Gastroesophageal sphincter (tissue), 4 donors: Measurements from ENCODE around the gene P3H3. TPM values are rescaled to one million over a fixed set of nuclear protein-coding genes. Genes with fewer than 3 reads are reported as not detected.
A peak's percentile ranks its signal among the peaks of the same experiment; 100 is the strongest.

Source experiments
- ATAC-seq: fragments of 150-250 bp; one replicate; pipeline ENCODE4 v1.9.1; 2016; ENCODE audit warnings: mild to moderate bottlenecking, moderate library complexity
- H3K27ac ChIP-seq, 4 donors: fragments of 200-600 bp; sonication (generic) in 3 of 4; 1 replicate in 3 of 4; 2 replicates in 1 of 4; pipeline ENCODE4 v1.5.1; 2016 to 2019
- H3K27me3 ChIP-seq: fragments of 200-600 bp; sonication (generic); one replicate; pipeline ENCODE4 v1.5.1; 2019
- H3K36me3 ChIP-seq, 2 donors: fragments of 200-600 bp; sonication (generic); one replicate each; pipeline ENCODE4 v1.5.1; 2019; ENCODE audit warnings: control low read depth in 1 of 2
- H3K4me1 ChIP-seq, 3 donors: fragments of 200-600 bp; sonication (generic); 1 replicate in 2 of 3; 2 replicates in 1 of 3; pipeline ENCODE4 v1.5.1; 2016 to 2019; ENCODE audit warnings: control low read depth in 2 of 3
- H3K4me3 ChIP-seq, 2 donors: fragments of 200-600 bp; sonication (generic); one replicate each; pipeline ENCODE4 v1.5.1; 2019; ENCODE audit warnings: mild to moderate bottlenecking in 1 of 2, moderate library complexity in 1 of 2
- H3K9me3 ChIP-seq, 3 donors: fragments of 200-600 bp; sonication (generic); one replicate each; pipeline ENCODE4 v1.5.1; 2017 to 2019; ENCODE audit warnings: control low read depth in 2 of 3
- EP300 ChIP-seq: sonication (generic); formaldehyde crosslinking; IDR thresholded peaks from one replicate; pipeline ENCODE4 v1.6.1; 2017; ENCODE audit warnings: antibody characterized with exemption, mild to moderate bottlenecking
- POLR2A ChIP-seq, 2 donors: fragments of 450-650 bp; IDR thresholded peaks; one replicate each; pipeline ENCODE4 v1.6.1; 2017; ENCODE audit warnings: antibody characterized with exemption in 2 of 2, mild to moderate bottlenecking in 2 of 2, moderate library complexity in 1 of 2
- POLR2AphosphoS5 ChIP-seq: sonication (generic); formaldehyde crosslinking; IDR thresholded peaks from one replicate; pipeline ENCODE4 v1.6.1; 2017; ENCODE audit warnings: antibody characterized with exemption
- WGBS, 2 donors: methylation state at CpG; one replicate each; pipeline ENCODE4 v1.1.5; 2018; ENCODE audit warnings: low coverage in 1 of 2; 5-methylcytosine and 5-hydroxymethylcytosine counted together
- total RNA-seq, 4 donors: library from RNA; depleted of rRNA; stranded (reverse); fragments of >200 nt; gene quantifications; one replicate each; pipeline ENCODE4 v1.1.0, GENCODE V29; 2016
- TF ChIP-seq, protein P1 (sequence below), 4 experiments: fragments of 200-600 bp in 2 of 4; fragments of 450-650 bp in 2 of 4; sonication (generic) in 1 of 4; IDR thresholded peaks; one replicate each; pipeline ENCODE4 v1.5.1; 2017 to 2019; ENCODE audit warnings: antibody characterized with exemption in 4 of 4, mild to moderate bottlenecking in 2 of 4, moderate library complexity in 2 of 4

P3H3 gene
- total RNA-seq, 4 donors from 2014 or later: 17.3 to 28.3 (median 23.0) TPM

DNA sequence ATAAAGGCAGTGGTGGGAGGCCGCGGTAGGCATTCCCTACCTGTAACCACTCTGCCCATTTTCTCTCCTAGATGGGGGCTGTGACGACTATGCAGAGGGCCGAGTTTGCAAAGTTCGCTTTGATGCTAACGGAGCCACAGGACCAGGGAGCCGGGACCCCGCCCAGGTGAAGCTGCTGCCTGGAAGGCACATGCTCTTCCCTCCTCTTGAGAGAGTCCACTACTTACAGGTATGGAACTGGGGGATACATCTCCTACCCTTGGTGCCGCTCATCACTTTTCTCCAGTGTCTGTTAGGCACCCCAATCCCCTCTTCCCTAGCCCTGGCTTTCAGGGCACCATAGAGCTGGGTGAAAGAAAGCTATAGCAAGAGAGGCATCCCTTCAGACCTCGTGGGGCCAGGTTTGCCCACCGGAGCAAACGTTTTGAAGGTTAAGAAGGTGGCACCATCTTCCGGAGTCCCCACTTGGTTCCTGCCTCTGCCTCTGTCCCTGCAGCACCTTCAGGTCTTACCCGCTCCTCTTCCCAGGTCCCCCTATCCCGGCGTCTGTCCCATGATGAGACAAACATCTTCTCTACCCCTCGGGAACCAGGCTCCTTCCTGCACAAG, 2.0 kb upstream of the P3H3 start:
- peaks cover 0 to 13% of the 10 kb centered on the region in 2 donors for H3K36me3 ChIP-seq
- peak overlapping the region in 1 of 4 donors; percentile 87 for H3K27ac ChIP-seq
- H3K4me3 ChIP-seq: no peak overlapping the region
- 76 to 77% methylated on average over 4 to 7 of the region's 17 CpGs for WGBS, 2 donors
- no peak for ATAC-seq
- H3K27me3 ChIP-seq: peaks cover 31% of the 10 kb centered on the region
- H3K4me1 ChIP-seq: peaks cover 0 to 79% (median 42%) of the 10 kb centered on the region in 3 donors
- no peak for TF ChIP-seq POLR2A (IDR thresholded peaks at IDR 0.05)
- no peak for TF ChIP-seq EP300
- TF ChIP-seq POLR2AphosphoS5: no peak
- TF ChIP-seq, protein P1, sequence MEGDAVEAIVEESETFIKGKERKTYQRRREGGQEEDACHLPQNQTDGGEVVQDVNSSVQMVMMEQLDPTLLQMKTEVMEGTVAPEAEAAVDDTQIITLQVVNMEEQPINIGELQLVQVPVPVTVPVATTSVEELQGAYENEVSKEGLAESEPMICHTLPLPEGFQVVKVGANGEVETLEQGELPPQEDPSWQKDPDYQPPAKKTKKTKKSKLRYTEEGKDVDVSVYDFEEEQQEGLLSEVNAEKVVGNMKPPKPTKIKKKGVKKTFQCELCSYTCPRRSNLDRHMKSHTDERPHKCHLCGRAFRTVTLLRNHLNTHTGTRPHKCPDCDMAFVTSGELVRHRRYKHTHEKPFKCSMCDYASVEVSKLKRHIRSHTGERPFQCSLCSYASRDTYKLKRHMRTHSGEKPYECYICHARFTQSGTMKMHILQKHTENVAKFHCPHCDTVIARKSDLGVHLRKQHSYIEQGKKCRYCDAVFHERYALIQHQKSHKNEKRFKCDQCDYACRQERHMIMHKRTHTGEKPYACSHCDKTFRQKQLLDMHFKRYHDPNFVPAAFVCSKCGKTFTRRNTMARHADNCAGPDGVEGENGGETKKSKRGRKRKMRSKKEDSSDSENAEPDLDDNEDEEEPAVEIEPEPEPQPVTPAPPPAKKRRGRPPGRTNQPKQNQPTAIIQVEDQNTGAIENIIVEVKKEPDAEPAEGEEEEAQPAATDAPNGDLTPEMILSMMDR (IDR thresholded peaks at IDR 0.05): no peak
- no peaks in the 10 kb centered on the region for H3K9me3 ChIP-seq

DNA sequence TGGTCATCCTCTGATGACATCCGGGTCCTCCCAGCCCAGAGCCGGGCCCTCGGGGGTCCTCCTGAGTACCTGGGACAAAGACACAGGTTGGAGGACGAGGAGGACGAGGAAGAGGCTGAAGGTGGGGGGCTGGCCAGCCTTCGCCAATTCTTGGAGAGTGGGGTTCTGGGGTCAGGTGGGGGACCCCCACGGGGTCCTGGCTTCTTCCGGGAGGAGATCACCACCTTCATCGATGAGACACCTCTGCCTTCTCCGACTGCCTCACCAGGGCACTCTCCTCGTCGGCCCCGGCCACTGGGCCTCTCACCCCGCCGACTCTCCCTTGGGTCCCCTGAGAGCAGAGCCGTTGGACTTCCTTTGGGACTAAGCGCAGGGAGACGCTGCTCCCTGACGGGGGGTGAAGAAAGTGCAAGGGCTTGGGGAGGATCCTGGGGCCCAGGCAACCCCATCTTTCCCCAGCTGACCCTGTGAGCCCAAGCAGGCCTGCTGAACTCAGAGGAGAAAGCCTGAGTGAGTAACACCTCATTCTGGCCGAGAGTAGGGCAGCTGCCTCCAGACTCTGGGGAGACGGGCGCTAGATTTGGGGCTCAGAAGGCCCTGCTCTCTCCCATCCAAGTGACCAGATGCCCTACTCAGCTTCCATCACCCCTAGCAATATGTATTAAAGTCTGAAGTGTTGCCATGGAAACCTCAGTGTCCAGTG, 1.3 kb upstream of the P3H3 start:
- peak overlapping the region in 3 of 4 donors; percentile 87 to 91 (median 87) for H3K27ac ChIP-seq
- no CpG with 5 or more reads among the region's 22 CpGs for WGBS, 2 donors
- peaks cover 31% of the 10 kb centered on the region for H3K27me3 ChIP-seq
- peaks cover 0 to 72% (median 40%) of the 10 kb centered on the region in 3 donors for H3K4me1 ChIP-seq
- ATAC-seq: no peak
- no peaks in the 10 kb centered on the region for H3K9me3 ChIP-seq
- no peak for TF ChIP-seq EP300
- TF ChIP-seq, protein P1 (IDR thresholded peaks at IDR 0.05): no peak
- no peak for TF ChIP-seq POLR2A (IDR thresholded peaks at IDR 0.05)
- TF ChIP-seq POLR2AphosphoS5: no peak
- H3K36me3 ChIP-seq: peaks cover 0 to 20% of the 10 kb centered on the region in 2 donors
- no peak overlapping the region for H3K4me3 ChIP-seq

DNA sequence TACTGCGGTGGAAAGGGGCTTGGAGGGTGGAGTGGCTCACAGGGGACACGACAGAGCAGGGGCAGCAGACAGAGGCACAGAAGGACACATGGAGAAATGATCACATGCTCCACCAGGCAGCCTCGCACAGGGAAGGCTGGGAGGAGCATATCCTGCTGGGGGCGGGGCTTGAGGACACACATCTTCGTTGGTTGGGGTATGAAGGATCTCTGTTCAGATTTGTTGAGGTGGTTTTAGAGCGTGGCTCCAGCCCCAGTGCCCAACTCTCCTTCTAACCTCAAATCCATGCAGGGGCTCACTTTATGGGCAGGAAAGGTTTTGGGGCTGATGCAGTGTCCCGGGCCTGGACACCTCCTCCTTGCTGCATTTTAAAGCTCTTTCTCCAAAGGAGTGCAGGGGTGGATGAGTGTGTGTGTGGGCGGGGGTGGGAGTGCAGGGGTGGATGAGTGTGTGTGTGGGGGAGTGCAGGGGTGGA, 733 bp upstream of the P3H3 start:
- TF ChIP-seq EP300: no peak
- TF ChIP-seq, protein P1 (IDR thresholded peaks at IDR 0.05): no peak
- no peak for TF ChIP-seq POLR2A (IDR thresholded peaks at IDR 0.05)
- TF ChIP-seq POLR2AphosphoS5: no peak
- WGBS, 2 donors: 0% methylated on average over 1 of the region's 8 CpGs; no CpG with 5 or more reads in 1 of the 2 donors
- peaks cover 0 to 66% (median 34%) of the 10 kb centered on the region in 3 donors for H3K4me1 ChIP-seq
- peak overlapping the region in 3 of 4 donors; percentile 87 to 91 (median 87) for H3K27ac ChIP-seq
- H3K36me3 ChIP-seq: peaks cover 0 to 26% of the 10 kb centered on the region in 2 donors
- peak; percentile 71 for ATAC-seq
- no peaks in the 10 kb centered on the region for H3K9me3 ChIP-seq
- H3K4me3 ChIP-seq: peak overlapping the region in 1 of 2 donors; percentile 87
- H3K27me3 ChIP-seq: peaks cover 26% of the 10 kb centered on the region

DNA sequence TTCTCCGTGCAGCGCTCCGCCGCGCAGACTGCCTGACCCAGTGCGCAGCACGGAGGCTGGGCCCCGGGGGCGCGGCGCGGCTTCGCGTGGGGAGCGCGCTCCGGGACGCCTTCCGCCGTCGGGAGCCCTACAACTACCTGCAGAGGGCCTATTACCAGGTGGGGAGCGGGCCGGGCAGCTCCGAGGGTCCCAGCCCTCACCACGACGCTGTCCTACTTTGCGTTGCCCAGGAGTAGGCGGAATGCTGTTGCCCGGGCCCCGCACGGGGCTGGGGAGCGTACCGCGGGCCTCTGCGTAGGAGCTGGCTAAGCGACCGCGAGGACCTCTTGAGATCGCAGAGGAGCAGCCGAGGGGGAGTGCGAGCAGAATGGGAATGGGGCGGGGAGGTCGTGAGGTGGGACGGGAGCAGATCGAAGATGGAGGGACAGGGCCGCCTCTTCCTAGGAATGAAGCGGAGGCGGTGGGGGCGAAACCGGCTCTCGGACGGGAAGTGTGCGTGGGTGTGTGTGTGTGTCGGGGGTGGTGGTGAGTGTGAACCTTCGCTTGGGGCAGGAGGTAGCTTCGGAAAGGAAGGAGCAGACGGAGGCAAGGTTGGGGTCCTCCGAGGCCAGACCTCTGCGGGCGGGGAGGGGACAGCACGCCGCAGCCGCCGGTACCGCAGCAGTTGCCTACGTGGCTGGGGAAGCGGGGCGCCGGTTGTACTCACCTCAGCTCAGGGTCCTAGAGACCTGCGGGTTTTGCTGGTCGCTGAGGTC, 751 bp downstream of the P3H3 start:
- peaks cover 0 to 55% (median 33%) of the 10 kb centered on the region in 3 donors for H3K4me1 ChIP-seq
- no peaks in the 10 kb centered on the region for H3K9me3 ChIP-seq
- TF ChIP-seq POLR2A (IDR thresholded peaks at IDR 0.05) (peak in 1 of 2 donors; percentile 9), POLR2AphosphoS5 (peak; percentile 43)
- TF ChIP-seq, protein P1 (IDR thresholded peaks at IDR 0.05): no peak
- 2% methylated on average over 15 of the region's 71 CpGs; no CpG with 5 or more reads in 1 of the 2 donors for WGBS, 2 donors
- peak overlapping the region; percentile 39 to 91 (median 87) for H3K27ac ChIP-seq
- H3K36me3 ChIP-seq: peaks cover 0 to 40% of the 10 kb centered on the region in 2 donors
- peak overlapping the region; percentile 60 to 87 for H3K4me3 ChIP-seq
- peak; percentile 29 for ATAC-seq
- H3K27me3 ChIP-seq: peaks cover 12% of the 10 kb centered on the region
